HG03442 (cell line): Measurements from ENCODE around the gene ZBTB39.
"Not testable (repeated sequence)": the region's sequence is repeated elsewhere in the genome, so short reads cannot be mapped to it uniquely, and the experiment has no call there.

Experiments used
- ATAC-seq: cut with Tn5 transposase; IDR thresholded peaks from one replicate; pipeline ENCODE4 v1.9.1; 2021; ENCODE audit warnings: mild to moderate bottlenecking, moderate library complexity; ENCODE audit not compliant: unreplicated experiment

Gene ZBTB39

DNA sequence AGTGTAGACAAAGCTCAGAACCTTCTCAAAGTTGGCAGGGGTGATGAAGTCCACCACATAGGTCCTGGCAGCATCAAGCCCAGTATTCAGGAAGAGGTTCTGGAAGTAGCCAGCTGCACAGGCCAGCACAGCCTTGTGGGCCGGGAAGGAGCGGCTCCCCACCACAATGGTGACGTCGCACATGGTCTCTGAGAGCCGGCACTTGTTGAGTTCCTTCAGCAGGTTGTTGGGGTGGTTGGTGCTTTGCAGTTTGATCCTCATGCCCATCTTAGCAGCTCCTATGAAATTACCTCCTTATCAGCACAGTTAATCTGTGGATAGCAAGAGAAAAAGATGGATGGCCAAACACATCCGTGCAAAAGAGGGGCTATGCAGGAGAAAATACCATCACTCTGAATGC, 1.7 kb downstream of the ZBTB39 start:
- no peak for ATAC-seq

DNA sequence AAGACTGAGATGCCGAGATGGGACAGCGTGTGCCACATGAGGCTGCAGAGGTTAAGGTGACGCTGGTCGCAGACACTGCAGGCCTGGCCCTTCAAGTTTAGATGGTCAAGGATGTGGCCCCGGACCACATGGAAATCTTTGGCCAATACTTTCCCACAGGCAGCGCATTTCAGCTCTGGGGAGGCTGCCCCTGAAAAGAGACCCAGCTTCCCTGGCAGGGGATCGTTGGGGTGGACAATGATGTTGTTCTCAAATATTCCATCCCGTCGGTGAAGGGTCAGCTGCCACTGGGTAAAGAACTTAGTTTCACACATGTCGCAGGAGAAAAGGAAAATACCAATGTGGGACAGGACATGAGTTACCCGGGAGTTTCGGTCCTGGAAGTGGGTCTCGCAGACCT, 3.0 kb downstream of the ZBTB39 start:
- no peak for ATAC-seq

DNA sequence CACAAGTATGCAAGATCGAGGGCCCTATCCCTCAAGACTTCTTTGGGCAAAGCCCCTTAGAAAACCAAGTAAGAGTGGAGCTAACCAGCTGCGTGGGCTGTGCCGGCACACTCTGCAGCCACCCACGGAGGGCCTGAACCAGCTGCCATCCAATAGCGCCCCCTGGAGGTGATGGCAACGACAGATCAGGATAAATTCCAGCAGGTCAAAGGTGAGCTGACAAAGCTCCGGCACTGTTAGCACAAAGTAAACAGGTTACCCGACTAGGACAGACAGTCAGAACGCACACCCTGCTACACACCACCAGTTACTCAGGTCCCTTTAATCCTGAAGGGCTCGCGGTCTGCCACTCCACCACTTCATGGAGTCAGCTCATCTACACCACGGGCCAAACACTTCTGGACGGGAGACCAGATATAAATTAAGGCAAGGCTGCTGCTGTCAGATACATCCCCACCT, 4.9 kb downstream of the ZBTB39 start:
- no peak for ATAC-seq

DNA sequence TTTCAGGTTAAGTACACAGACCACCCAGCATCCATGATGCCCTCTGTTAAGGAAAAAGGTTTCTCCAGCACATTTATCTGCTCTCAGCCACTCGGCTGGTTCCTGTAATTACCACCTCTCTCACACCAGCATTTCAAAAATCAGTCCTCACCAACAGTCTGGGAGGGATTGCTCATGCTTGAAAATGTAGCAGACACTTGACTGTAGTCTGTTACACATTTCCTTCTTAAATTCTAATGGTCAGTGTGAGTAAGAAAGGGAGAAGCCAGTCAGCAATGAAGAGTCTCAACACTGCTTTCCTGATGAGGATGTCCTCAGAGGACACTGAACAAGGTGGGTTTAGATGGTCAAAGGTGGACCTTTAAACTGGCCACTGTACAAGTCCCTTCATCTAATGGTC, 6.0 kb downstream of the ZBTB39 start:
- no peak for ATAC-seq

DNA sequence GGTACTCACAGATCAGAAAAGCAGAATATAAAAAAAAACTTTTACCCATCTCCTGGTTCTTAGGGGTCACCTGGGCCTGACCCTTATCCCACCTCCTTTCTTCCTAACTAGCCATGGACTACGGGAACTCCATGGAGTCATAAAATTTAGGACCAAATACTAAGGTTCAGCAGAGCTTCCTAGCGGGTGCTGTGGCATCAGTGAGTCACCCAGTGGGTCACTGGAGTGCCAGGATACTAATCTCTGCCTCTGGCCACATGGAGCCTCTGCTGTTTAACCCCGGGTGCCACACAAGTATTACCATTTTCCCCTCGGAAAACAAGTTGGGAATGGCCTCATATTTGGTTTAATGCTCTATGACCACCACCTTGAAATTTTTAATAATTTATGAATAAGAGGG, 6.9 kb downstream of the ZBTB39 start:
- ATAC-seq: no peak

DNA sequence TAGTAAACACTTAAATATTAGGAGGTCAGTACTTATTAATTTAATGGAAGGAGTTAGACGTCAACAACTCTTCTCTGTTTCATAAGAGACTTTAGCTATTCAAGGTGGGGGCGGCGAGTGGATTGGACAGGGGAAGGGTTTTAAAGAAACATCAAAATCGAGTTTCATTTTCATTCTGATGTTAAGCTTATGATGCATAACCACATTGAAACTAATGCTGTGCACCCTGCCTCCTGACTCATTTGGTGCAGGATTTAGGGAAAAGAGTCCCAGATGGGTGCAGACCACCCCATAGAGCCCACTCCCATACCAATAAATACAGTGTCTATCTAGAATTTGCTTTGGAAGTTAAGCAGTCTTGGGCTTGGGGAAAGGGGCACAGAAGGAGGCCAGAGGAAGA, 7.4 kb downstream of the ZBTB39 start:
- ATAC-seq: peak; percentile 63

DNA sequence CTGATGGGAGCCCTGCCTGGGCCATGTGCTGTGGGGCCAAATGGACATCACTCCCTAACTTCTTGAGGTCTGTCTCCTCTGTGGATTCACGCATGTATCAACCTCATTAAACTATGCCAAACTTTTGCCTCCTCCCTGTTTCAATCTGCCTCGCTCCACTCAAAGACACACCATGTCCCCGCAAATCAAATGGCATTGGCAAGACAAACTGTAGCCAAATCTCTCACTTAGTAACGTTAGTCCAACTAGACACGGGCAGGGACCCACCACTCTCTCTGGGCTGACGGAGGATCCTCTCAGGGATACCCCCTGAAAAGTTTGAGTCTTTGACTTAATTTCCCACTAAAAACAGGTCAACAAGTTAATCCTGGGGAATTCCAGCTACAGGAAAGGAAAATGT, 8.0 kb downstream of the ZBTB39 start:
- no peak for ATAC-seq

DNA sequence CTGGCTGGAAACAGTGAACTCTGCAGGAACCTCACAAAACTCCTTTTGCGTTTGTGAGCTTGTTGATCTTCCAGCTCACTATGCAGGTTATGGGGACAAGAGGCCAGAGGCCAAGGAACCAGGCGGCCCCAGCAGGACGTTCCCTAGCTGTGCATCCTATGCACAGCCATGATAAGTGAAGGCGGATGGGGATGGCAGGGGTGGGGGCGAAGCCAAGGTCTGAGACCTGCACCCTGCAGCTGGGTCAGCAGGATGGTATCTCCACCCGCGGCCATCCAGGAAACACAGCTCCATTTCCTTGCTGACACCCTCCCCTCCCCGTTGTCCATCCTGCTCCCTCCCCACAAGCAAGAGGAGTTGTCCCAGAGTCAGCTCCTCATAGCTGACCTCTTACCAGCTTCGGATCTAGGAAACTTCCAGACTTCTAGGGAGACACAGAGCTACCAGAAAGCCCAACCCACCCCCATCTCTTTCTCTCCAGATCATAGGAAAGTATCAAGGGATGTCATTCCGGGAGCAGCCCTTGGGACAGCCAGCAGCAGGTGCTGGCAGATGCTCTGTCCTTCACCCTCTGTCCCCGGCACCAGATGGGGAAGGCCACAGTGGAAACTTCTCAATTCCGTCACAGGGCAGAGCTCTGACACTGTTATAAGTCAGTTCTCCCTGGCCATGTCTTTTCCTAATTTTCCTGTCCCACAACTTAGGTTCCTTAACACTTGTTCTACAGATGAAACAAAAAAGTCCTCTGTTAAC, 9.4 kb downstream of the ZBTB39 start:
- ATAC-seq: no peak

DNA sequence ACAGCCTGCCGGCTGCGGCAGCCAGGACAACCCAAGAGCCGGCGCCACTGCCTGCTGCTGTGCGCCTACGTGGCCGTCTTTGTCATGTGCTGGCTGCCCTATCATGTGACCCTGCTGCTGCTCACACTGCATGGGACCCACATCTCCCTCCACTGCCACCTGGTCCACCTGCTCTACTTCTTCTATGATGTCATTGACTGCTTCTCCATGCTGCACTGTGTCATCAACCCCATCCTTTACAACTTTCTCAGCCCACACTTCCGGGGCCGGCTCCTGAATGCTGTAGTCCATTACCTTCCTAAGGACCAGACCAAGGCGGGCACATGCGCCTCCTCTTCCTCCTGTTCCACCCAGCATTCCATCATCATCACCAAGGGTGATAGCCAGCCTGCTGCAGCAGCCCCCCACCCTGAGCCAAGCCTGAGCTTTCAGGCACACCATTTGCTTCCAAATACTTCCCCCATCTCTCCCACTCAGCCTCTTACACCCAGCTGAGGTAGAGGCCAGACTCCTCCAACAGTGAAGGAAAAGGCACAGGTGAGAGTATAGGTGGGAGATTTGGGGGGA, 10.3 kb downstream of the ZBTB39 start:
- no peak for ATAC-seq

DNA sequence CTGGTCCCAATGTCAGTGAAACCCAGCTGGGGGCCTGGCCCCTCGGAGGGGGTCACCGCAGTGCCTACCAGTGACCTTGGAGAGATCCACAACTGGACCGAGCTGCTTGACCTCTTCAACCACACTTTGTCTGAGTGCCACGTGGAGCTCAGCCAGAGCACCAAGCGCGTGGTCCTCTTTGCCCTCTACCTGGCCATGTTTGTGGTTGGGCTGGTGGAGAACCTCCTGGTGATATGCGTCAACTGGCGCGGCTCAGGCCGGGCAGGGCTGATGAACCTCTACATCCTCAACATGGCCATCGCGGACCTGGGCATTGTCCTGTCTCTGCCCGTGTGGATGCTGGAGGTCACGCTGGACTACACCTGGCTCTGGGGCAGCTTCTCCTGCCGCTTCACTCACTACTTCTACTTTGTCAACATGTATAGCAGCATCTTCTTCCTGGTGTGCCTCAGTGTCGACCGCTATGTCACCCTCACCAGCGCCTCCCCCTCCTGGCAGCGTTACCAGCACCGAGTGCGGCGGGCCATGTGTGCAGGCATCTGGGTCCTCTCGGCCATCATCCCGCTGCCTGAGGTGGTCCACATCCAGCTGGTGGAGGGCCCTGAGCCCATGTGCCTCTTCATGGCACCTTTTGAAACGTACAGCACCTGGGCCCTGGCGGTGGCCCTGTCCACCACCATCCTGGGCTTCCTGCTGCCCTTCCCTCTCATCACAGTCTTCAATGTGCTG, 11.0 kb downstream of the ZBTB39 start:
- ATAC-seq: no peak

DNA sequence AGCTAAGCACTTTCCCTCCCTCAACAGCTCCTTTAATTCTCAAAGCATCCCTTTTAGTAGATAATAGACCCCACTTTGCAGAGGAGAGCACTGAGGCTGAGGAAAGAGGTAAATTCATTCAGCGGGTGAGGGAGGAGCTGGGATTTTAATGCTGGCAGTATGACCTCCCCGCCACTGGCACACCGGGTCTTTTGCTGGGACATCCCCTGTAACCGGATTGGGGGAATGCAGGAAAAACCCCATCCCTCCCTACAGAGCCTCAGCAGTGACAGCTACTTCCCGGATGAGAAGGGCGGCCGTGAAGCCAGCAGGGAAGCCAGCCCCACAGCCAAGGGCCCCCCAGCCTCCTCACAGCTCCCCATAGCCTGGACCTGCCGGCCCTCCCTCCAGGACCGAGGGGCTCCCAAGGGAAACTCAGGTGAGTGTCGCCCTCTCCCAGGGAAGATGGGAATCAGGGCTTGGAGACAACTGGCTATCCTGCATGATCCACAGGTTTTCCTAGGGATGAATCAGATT, 12.1 kb downstream of the ZBTB39 start:
- ATAC-seq: no peak

DNA sequence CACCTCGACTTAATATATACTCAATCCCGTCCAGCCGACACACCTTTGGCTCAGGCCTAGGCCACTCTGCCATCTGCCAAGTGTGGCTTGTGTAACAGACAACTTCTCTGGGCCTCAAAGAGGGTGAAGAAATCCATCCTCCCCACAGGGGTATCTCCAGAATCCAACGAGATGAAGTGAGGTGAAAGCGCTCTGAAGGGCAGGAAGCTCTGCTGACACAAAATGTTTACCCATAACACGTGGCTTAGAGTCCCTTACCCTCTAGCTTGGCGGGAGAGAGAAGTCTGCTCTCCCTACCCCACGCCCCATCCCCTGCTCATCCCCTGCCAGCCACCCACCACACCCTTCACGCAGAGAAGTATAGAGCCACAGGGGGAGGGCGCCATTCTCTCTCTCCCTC, 13.0 kb downstream of the ZBTB39 start:
- ATAC-seq: no peak

DNA sequence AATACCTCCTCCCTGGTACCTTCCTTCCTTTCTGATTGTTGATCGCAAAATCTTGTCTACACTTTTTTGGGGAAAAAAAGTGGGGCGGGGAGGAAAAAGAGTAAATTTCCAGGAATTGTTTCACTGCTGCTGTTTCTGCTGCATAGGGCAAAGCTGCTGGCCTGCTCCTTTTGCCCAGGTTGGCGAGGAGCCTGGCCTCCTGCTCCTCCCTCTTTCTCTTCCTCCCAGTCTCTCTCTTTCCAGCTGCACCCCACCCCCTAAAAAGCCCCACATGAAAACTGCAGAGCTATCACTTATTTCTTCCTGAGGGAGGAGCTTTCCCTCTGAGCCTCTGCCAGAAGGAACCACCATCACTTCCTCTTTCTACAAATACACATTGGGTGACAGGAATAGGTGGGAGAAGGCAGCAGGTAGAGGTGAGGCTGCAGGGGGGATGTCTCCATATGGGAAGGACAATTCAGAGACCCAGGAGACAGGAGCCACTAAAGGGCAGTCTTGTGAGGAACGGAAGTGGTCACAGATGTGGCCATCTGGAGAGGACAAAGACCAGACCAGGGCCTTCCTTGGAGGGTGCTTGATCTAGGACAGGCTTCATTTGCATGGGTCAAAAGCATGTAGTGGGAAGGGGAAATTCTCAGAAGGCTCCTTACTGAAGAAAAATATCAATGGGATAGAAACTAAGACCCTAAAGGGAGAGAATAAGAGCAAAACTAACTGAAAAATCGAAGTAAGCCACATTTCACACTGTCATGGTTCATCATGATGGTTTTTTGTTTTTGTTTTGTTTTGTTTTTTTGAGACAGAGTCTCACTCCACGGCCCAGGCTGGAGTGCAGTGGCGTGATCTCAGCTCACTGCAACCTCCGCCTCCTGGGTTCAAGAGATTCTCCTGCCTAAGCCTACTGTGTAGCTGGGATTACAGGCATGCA, 14.8 kb downstream of the ZBTB39 start:
- no peak for ATAC-seq

DNA sequence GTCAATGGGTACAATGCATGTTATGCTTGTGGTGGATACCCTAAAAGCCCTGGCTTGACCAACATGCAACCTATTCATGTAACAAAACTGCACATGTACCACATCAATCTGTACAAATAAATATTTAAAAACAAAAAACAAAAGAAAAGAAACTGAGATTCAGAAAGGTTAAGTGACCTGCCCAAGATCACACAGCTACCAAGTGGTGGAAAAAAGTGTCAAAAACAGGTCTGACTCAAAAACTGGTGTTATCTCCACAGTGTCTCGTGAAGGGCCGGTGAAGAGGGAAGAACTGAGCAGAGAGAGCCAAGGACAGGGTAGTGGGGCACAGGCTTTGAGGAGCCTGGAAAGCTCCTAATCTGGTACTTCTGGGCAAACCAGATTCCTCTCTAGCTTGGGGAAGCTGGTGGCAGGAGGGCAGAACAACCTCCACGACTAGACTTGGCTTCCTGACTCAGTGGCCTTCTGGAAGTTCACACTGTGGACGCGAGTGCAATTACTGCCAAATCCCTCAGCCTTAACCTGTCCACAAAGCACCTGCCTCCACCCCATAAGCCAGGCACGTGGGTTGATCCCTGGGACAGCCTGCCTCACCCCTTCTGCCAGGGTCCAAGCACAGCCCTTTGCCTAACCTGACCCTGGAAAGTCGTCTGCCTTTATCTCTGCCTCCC, 15.6 kb downstream of the ZBTB39 start:
- no peak for ATAC-seq

DNA sequence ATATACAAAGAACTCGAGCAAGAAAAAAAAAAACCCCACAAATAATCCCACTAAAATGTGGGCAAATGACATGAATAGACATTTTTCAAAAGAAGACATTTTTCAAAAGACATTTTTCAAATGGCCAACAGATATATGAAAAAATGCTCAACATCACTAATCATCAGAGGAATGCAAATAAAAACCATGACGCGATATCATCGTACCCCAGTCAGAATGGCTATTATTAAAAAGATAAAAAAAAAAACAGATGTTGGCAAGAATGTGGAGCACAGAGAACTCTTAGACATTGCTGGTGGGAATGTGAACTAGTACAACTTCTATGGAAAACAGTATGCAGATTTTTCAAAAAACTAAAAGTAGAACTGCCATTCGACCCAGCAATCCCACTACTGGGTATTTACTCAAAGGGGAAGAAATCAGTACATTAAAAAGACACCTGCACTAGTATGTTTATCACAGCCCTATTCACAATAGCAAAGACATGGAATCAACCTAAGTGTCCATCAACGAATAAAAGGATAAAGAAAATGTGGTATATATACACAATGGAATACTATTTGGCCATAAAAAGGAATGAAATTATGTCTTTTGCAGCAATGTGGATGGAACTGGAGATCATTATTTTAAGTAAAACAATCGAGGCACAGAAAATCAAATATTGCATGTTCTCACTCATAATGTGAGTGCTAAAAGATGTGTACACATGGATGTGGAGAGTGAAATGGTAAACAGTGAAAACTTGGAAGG, 16.3 kb downstream of the ZBTB39 start:
- no peak for ATAC-seq

DNA sequence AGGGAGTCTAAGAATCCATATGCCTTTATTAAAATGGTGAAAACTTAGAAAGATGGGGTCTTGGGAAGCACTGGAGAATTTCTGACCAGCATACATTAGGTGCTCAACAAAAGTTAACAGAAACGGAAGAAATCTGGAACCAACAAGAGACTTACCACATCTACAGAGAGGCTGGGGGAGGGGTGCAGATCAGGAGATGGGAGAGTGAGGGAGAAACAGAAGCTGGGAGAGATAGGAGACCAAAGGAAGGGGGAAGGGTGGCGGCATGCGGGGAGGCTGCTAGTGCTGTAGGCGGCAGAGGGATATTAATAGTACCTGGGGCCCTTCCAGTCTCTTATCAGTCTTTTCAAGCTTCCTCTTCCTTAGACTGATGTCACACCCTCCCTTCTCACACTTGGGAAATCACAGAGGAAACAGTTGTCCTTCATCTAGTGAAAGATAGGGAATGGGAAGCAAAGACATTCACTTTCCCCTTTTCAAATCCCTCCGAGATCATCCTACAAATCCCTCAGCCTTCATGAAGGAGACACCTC, 18.1 kb downstream of the ZBTB39 start:
- ATAC-seq: no peak

DNA sequence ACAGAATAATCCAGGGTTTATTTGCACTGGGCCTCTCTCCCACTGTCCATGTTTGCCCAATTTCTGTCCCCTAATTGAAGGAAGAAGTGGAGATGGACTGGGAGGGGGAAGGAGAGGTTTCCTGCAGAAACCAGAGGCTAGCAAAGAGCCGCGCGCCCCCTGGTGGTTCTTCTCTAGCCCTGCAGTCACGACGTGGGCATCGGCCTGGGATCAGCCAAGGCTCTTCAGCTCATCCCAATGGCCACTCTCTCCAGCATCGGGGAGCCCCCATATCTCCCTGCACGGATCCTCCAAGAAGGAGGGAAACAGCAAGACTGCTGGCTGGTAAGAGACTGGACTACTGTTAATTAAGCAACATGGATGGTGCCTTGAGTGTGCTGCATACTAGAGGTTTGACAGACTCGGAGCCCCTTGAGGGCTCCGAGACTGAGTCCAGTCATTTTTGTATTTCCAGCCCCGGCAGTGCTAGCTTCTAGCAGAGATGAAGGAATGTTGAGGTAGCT, 18.7 kb downstream of the ZBTB39 start:
- ATAC-seq: no peak

DNA sequence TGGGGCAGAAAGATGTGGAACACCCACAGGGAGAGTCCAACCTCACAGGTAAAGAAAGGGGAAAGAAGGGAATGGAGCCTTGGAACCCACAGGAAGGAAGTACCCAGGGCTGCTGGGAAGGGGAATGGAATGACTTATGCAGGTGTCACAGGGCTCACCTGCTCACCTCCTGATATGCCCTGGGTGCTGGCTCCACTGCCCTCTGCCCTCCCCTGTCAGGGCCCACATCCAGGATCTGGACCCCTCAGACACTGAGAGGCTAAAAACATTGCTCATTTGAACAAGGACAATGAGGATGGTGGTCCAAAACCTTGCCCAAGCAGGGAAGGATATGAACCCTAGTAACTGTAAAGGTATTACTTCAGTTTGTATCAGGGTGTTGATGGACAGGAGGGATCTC, 19.3 kb downstream of the ZBTB39 start:
- ATAC-seq: no peak

DNA sequence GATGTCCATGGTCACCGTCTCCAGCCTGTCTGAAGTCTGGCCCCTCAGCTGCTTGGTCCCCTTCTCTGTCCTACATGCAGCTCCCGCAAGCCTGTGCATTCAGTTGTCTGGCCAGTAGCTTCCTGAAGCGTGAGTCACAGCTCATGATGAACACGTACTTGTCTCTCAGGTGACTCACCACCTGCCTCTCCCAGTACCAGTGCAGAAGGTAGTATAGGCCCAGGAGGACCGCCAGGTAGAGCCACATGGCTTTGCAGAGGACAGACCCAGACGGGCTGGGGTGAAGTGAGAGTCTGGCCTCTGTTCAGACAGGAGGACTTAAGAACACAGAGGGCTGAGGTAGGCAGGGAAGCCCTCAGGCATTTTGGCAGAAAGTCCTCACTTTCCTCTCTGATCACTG, 20.6 kb downstream of the ZBTB39 start:
- not testable (repeated sequence) for ATAC-seq
